ENCODE data around the gene UAP1L1.

- no peak for TF ChIP-seq POLR2AphosphoS5 (IDR thresholded peaks at IDR 0.05; ENCODE audit: low read depth, low read length)
- TF ChIP-seq POLR2A (IDR thresholded peaks at IDR 0.05; ENCODE audit: low read depth, low read length): no peak
Measured at GRCh38 chr9:137112564-137113384, 35.5 kb downstream of the UAP1L1 start.

Measured in GM12892 (cell line).